ENCODE measurements around the gene PHB1.

The PHB1 gene

GRCh38 chr17:49456183-49456965 lies 41.7 kb upstream of the PHB1 start (continued):
- TF ChIP-seq ZNF157 (tag by site-specific recombination; IDR thresholded peaks at IDR 0.05) (no peak), ZNF121 (tag by site-specific recombination; IDR thresholded peaks at IDR 0.05) (no peak), WT1 (tag by site-specific recombination; IDR thresholded peaks at IDR 0.05) (peak; percentile 79), ZNF398 (tag by site-specific recombination; IDR thresholded peaks at IDR 0.05) (peak; percentile 42; the same call in 1 of the 2 replicates), EGR2 (tag by site-specific recombination; IDR thresholded peaks at IDR 0.05; ENCODE audit: low read depth) (peak; percentile 91), PRDM1 (tag by site-specific recombination; IDR thresholded peaks at IDR 0.05) (peak; percentile 45; the same call in 1 of the 2 replicates), ZNF223 (tag by site-specific recombination; IDR thresholded peaks at IDR 0.05) (no peak), PATZ1 (tag by site-specific recombination; IDR thresholded peaks at IDR 0.05) (no peak), OVOL3 (tag by site-specific recombination; IDR thresholded peaks at IDR 0.05) (no peak), ZNF629 (tag by site-specific recombination; IDR thresholded peaks at IDR 0.05) (no peak), HOXC10 (CRISPR knock-in tag; IDR thresholded peaks at IDR 0.05) (no peak), SP7 (tag by site-specific recombination; IDR thresholded peaks at IDR 0.05) (no peak), ZNF184 (tag by site-specific recombination; IDR thresholded peaks at IDR 0.05) (no peak), ZNF114 (tag by site-specific recombination; IDR thresholded peaks at IDR 0.05) (no peak), KLF8 (tag by site-specific recombination; IDR thresholded peaks at IDR 0.05) (no peak), ZNF830 (tag by site-specific recombination; IDR thresholded peaks at IDR 0.05; ENCODE audit: low read depth) (no peak), ZNF341 (tag by site-specific recombination; IDR thresholded peaks at IDR 0.05; ENCODE audit: low read depth) (peak; percentile 78), ZNF600 (tag by site-specific recombination; IDR thresholded peaks at IDR 0.05) (peak; percentile 67; the same call in 1 of the 2 replicates), ZNF561 (tag by site-specific recombination; IDR thresholded peaks at IDR 0.05; ENCODE audit: borderline replicate concordance) (no peak), ZBTB8A (tag by site-specific recombination; IDR thresholded peaks at IDR 0.05) (no peak), ZNF560 (tag by site-specific recombination; IDR thresholded peaks at IDR 0.05; ENCODE audit: borderline replicate concordance) (no peak), ZBTB49 (tag by site-specific recombination; IDR thresholded peaks at IDR 0.05; ENCODE audit: low read depth) (no peak), ZFHX2 (tag by site-specific recombination; conservative IDR thresholded peaks at IDR 0.05) (peak; percentile 86), ZNF639 (tag by site-specific recombination; IDR thresholded peaks at IDR 0.05) (no peak), SCRT2 (tag by site-specific recombination; IDR thresholded peaks at IDR 0.05) (no peak), MYNN (tag by site-specific recombination; IDR thresholded peaks at IDR 0.05; ENCODE audit: borderline replicate concordance) (no peak), ZBTB7A (tag by site-specific recombination; IDR thresholded peaks at IDR 0.05; ENCODE audit: low read depth) (no peak), SALL2 (tag by site-specific recombination; IDR thresholded peaks at IDR 0.05; ENCODE audit: borderline replicate concordance) (no peak), FEZF1 (tag by site-specific recombination; IDR thresholded peaks at IDR 0.05) (no peak), ZNF391 (tag by site-specific recombination; IDR thresholded peaks at IDR 0.05; ENCODE audit: borderline replicate concordance, low read depth) (no peak), ZNF843 (tag by site-specific recombination; IDR thresholded peaks at IDR 0.05) (no peak)
